Cardiac fibroblast (primary cell): ENCODE measurements around the gene FATE1.

Source experiments
- DNase-seq, 2 donors: peaks; one replicate each; pipeline versions ENCODE4 v3.0.0 to v3.0.0-alpha.2; 2010; ENCODE audit warnings: low read depth in 2 of 2
- H3K4me3 ChIP-seq, 2 donors: replicated peaks in 1 of 2; 1 replicate in 1 of 2; 2 replicates in 1 of 2; pipeline ENCODE4 v1.5.1; 2011; ENCODE audit warnings: low read depth in 2 of 2, low read length in 2 of 2, mild to moderate bottlenecking in 2 of 2, moderate library complexity in 1 of 2
- CTCF ChIP-seq: IDR thresholded peaks from one replicate; pipeline ENCODE4 v1.5.1; 2011; ENCODE audit warnings: low read depth, mild to moderate bottlenecking, low read length, inconsistent platforms

FATE1 gene

GRCh38 chrX:151698485-151698884 is 17.4 kb upstream of the FATE1 start:
- no peak overlapping the region for H3K4me3 ChIP-seq
- DNase-seq = no peak
- no peak for TF ChIP-seq CTCF

GRCh38 chrX:151699746-151700145 is 16.1 kb upstream of the FATE1 start:
- no peak overlapping the region for H3K4me3 ChIP-seq
- no peak for DNase-seq
- TF ChIP-seq CTCF = no peak

GRCh38 chrX:151700581-151700980 is 15.3 kb upstream of the FATE1 start:
- TF ChIP-seq CTCF = no peak
- no peak for DNase-seq
- H3K4me3 ChIP-seq = no peak overlapping the region

GRCh38 chrX:151701071-151701470 is 14.8 kb upstream of the FATE1 start:
- TF ChIP-seq CTCF = no peak
- no peak overlapping the region for H3K4me3 ChIP-seq
- no peak for DNase-seq

GRCh38 chrX:151701531-151701930 is 14.3 kb upstream of the FATE1 start:
- no peak for DNase-seq
- no peak for TF ChIP-seq CTCF
- H3K4me3 ChIP-seq = no peak overlapping the region

GRCh38 chrX:151702026-151702714 is 13.7 kb upstream of the FATE1 start:
- DNase-seq = no peak

More at GRCh38 chrX:151702026-151702714, 13.7 kb upstream of the FATE1 start:
- TF ChIP-seq CTCF = no peak
- H3K4me3 ChIP-seq = no peak overlapping the region
